ENCODE measurements around the gene RNF39. TPM values are rescaled to one million over a fixed set of nuclear protein-coding genes. Genes with fewer than 3 reads are reported as not detected.

RNF39 gene
- total and polyA plus RNA-seq, 2 of the 13 experiments (the other 11 are each of a cell fraction or from before 2014, with no cell fraction given), result 0.13 to 1.8 TPM

- no peak for TF ChIP-seq CBX2 (IDR thresholded peaks at IDR 0.05; ENCODE audit: low read depth, low read length)
- TF ChIP-seq CBX2 (CRISPR knock-in tag; IDR thresholded peaks at IDR 0.05; ENCODE audit: low read depth), result 0 out of 2 replicates have a peak, but pooled peaks have one; percentile 38
- peak; percentile 65; the same call in 1 of the 2 replicates for TF ChIP-seq ZBTB4 (CRISPR knock-in tag; IDR thresholded peaks at IDR 0.05; ENCODE audit: borderline replicate concordance)
- TF ChIP-seq ZFYVE20 (CRISPR knock-in tag; IDR thresholded peaks at IDR 0.05; ENCODE audit: borderline replicate concordance, low read depth), result no peak
- 0 out of 2 replicates have a peak, but pooled peaks have one; percentile 66 for TF ChIP-seq ZNF512B (CRISPR knock-in tag; IDR thresholded peaks at IDR 0.05; ENCODE audit: borderline replicate concordance)
- TF ChIP-seq NAIF1 (CRISPR knock-in tag; IDR thresholded peaks at IDR 0.05; ENCODE audit: borderline replicate concordance), result no peak
- TF ChIP-seq ATF5 (CRISPR knock-in tag; IDR thresholded peaks at IDR 0.05; ENCODE audit: low read depth), result no peak
- TF ChIP-seq KLF13 (CRISPR knock-in tag; IDR thresholded peaks at IDR 0.05), result no peak
- TF ChIP-seq ZNF275 (CRISPR knock-in tag; IDR thresholded peaks at IDR 0.05; ENCODE audit: borderline replicate concordance), result no peak
- peak; percentile 70 for TF ChIP-seq ELF3 (CRISPR knock-in tag; IDR thresholded peaks at IDR 0.05)
- no peak for TF ChIP-seq KLF15 (CRISPR knock-in tag; IDR thresholded peaks at IDR 0.05; ENCODE audit: borderline replicate concordance)
- no peak for TF ChIP-seq ZNF652 (CRISPR knock-in tag; IDR thresholded peaks at IDR 0.05; ENCODE audit: borderline replicate concordance, low read depth)
- no peak for TF ChIP-seq ATF7 (IDR thresholded peaks at IDR 0.05)
- no peak for TF ChIP-seq ATF7 (CRISPR knock-in tag; IDR thresholded peaks at IDR 0.05)
- TF ChIP-seq SNAPC5 (CRISPR knock-in tag; IDR thresholded peaks at IDR 0.05; ENCODE audit: borderline replicate concordance), result 0 out of 2 replicates have a peak, but pooled peaks have one; percentile 5
- TF ChIP-seq KMT2A (CRISPR knock-in tag; IDR thresholded peaks at IDR 0.05), result peak; percentile 67; the same call in 1 of the 2 replicates
- TF ChIP-seq ZMAT3 (CRISPR knock-in tag; conservative IDR thresholded peaks at IDR 0.05), result 0 out of 2 replicates have a peak, but pooled peaks have one; percentile 52
- no peak for TF ChIP-seq SCMH1 (CRISPR knock-in tag; IDR thresholded peaks at IDR 0.05; ENCODE audit: borderline replicate concordance)
These were observed 27.7 kb upstream of the RNF39 start (continued) for GRCh38 chr6:30102970-30103871.

Measured in HepG2 (cell line).